Skeletal muscle tissue (tissue), 4 donors: ENCODE results near the gene VAPB. TPM values are rescaled to one million over a fixed set of nuclear protein-coding genes. Genes with fewer than 3 reads are reported as not detected.
"Not testable (repeated sequence)": the region's sequence is repeated elsewhere in the genome, so short reads cannot be mapped to it uniquely, and the experiment has no call there.

Source experiments
- H3K27ac ChIP-seq: one replicate; pipeline ENCODE4 v1.7.0; 2013; ENCODE audit warnings: mild to moderate bottlenecking, low read depth, low read length, inconsistent platforms
- H3K27me3 ChIP-seq, 3 donors: one replicate each; pipeline ENCODE4 v1.7.0; 2013; ENCODE audit warnings: low read length in 3 of 3; ENCODE audit not compliant: control insufficient read depth in 3 of 3, insufficient read depth in 3 of 3
- H3K36me3 ChIP-seq, 3 donors: one replicate each; pipeline ENCODE4 v1.7.0; 2013; ENCODE audit warnings: low read length in 3 of 3; ENCODE audit not compliant: control insufficient read depth in 3 of 3, insufficient read depth in 3 of 3
- H3K4me1 ChIP-seq, 3 donors: one replicate each; pipeline ENCODE4 v1.7.0; 2013; ENCODE audit warnings: low read length in 3 of 3, mild to moderate bottlenecking in 3 of 3; ENCODE audit not compliant: control insufficient read depth in 3 of 3, insufficient read depth in 3 of 3
- H3K4me3 ChIP-seq, 3 donors: one replicate each; pipeline ENCODE4 v1.7.0; 2013; ENCODE audit warnings: low read length in 3 of 3
- H3K9ac ChIP-seq, 3 donors: one replicate each; pipeline ENCODE4 v1.7.0; 2013; ENCODE audit warnings: low read length in 3 of 3, mild to moderate bottlenecking in 3 of 3, moderate library complexity in 2 of 3, low read depth in 1 of 3
- H3K9me3 ChIP-seq, 3 donors: one replicate each; pipeline ENCODE4 v1.7.0; 2013; ENCODE audit warnings: low read length in 3 of 3; ENCODE audit not compliant: control insufficient read depth in 3 of 3
- total RNA-seq: library from RNA; depleted of rRNA; stranded (reverse); fragments of >200 nt; gene quantifications from one replicate; pipeline ENCODE4 v1.2.3, GENCODE V29; 2014
- donor health status: Osteomylitis.

VAPB gene
- total RNA-seq, 1 donor from 2014 or later, result 19.8 TPM

- Histone ChIP-seq H3K27ac (no peak overlapping the region), H3K36me3 (peaks cover 3 to 16% (median 9%) of the 10 kb centered on the region in 3 donors)
Measured at GRCh38 chr20:58416057-58416456, 27.0 kb downstream of the VAPB start.

DNA sequence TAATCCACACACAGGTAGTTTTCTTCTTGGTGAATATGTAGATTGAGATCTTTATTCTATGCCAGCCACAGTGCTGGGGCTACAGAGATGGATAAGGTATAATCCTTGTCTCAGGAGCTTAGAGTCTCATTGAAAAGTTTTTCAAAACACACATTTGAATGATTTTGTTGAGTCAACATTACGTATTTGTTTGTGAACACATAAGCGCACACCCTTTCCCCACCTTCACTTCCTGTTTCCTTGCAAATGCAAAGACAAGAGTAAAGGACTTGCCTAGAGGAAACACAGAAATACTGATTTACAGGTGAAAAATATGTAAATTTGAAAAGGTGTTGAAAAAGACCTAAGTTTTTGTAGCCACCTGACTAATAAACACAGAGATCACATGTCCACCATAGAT is 27.8 kb downstream of the VAPB start:
- Histone ChIP-seq H3K27ac (no peak overlapping the region), H3K36me3 (peaks cover 3 to 17% (median 9%) of the 10 kb centered on the region in 3 donors), H3K9ac (no peak overlapping the region), H3K27me3 (no peaks in the 10 kb centered on the region), H3K9me3 (no peaks in the 10 kb centered on the region), H3K4me3 (no peak overlapping the region), H3K4me1 (peaks cover 0 to 2% (median 0%) of the 10 kb centered on the region in 3 donors)

More at GRCh38 chr20:58416057-58416456, 27.0 kb downstream of the VAPB start:
- no peak overlapping the region for H3K4me3 ChIP-seq
- H3K9ac ChIP-seq, result no peak overlapping the region
- peaks cover 0 to 2% (median 0%) of the 10 kb centered on the region in 3 donors for H3K4me1 ChIP-seq
- H3K9me3 ChIP-seq, result no peaks in the 10 kb centered on the region
- H3K27me3 ChIP-seq, result no peaks in the 10 kb centered on the region

GRCh38 chr20:58417438-58417837 is 28.4 kb downstream of the VAPB start:
- Histone ChIP-seq H3K36me3 (peaks cover 3 to 17% (median 9%) of the 10 kb centered on the region in 3 donors), H3K4me3 (no peak overlapping the region), H3K9ac (no peak overlapping the region), H3K9me3 (no peaks in the 10 kb centered on the region), H3K4me1 (peaks cover 0 to 2% (median 0%) of the 10 kb centered on the region in 3 donors), H3K27me3 (no peaks in the 10 kb centered on the region), H3K27ac (no peak overlapping the region)

DNA sequence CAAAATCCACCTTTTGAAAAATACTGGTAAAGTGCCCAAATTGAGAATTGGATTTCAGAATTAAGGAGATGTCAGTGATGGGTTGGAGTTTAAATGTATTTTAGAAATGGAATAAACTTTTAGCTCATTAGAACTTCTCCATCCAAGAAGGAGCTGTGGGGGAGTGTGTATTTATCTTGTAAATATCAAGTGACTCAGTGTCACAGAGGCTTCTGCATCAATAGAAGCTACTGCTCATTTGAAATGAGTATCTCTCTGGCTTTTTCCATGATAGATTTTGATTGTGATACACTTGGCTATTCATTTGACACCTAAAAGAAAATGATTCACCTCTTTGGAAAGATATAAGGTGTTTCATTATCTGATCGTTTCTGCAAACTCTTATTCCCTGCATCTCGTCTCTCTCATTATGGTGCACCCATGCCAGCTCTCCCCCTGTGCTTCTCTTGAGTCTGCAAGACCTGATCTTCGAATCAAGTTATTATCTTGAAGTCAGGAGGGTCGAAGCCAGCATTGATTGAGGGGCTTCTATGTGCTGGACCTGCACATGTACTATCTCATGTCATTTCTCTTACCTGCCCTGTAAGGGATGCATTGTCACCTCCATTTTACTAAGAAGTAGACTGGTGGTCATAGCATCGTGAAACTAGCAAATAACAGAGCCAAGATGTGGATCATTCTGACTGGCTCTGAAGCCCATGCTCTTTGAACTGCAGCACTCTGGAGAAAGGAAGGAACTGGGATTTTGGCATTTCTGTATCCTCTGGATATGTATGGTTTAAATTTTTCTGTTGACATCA is 30.1 kb downstream of the VAPB start:
- peaks cover 0 to 2% (median 0%) of the 10 kb centered on the region in 3 donors for H3K4me1 ChIP-seq
- H3K36me3 ChIP-seq, result peaks cover 3 to 17% (median 9%) of the 10 kb centered on the region in 3 donors

GRCh38 chr20:58420798-58421496 is 31.9 kb downstream of the VAPB start:
- Histone ChIP-seq H3K4me1 (peaks cover 0 to 7% (median 0%) of the 10 kb centered on the region in 3 donors), H3K4me3 (no peak overlapping the region), H3K9me3 (no peaks in the 10 kb centered on the region), H3K27me3 (no peaks in the 10 kb centered on the region), H3K27ac (no peak overlapping the region), H3K36me3 (peaks cover 3 to 17% (median 9%) of the 10 kb centered on the region in 3 donors), H3K9ac (no peak overlapping the region)

More for the DNA sequence above, 30.1 kb downstream of the VAPB start:
- no peak overlapping the region for H3K4me3 ChIP-seq
- H3K27me3 ChIP-seq, result no peaks in the 10 kb centered on the region
- no peak overlapping the region for H3K9ac ChIP-seq
- no peaks in the 10 kb centered on the region for H3K9me3 ChIP-seq
- H3K27ac ChIP-seq, result no peak overlapping the region

DNA sequence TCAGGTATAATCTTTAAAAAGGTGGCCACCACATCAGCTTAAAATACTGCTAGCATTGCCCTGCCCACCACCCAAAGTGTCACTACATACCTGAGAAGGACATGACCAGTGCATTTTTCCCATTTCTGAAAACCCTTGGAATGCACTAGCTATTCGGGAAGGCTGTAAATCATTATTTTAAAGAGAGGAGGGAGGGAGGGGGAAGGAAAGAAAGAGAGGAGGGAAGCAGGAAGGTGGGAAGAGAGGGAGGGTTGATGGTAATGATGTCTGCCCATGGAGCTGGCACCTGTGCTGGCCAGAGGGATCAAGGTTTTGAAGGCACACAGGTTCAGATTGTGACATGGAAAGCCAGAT is 32.4 kb downstream of the VAPB start:
- H3K27me3 ChIP-seq, result no peaks in the 10 kb centered on the region
- no peak overlapping the region for H3K27ac ChIP-seq
- no peaks in the 10 kb centered on the region for H3K9me3 ChIP-seq
- no peak overlapping the region for H3K9ac ChIP-seq
- no peak overlapping the region for H3K4me3 ChIP-seq
- peaks cover 0 to 7% (median 0%) of the 10 kb centered on the region in 3 donors for H3K4me1 ChIP-seq
- H3K36me3 ChIP-seq, result peaks cover 3 to 17% (median 9%) of the 10 kb centered on the region in 3 donors

- Histone ChIP-seq H3K9ac (no peak overlapping the region), H3K4me1 (peaks cover 0 to 4% (median 0%) of the 10 kb centered on the region in 3 donors), H3K4me3 (no peak overlapping the region), H3K9me3 (no peaks in the 10 kb centered on the region), H3K36me3 (peaks cover 5 to 10% (median 7%) of the 10 kb centered on the region in 3 donors), H3K27me3 (no peaks in the 10 kb centered on the region), H3K27ac (no peak overlapping the region)
Measured at GRCh38 chr20:58424218-58424969, 35.4 kb downstream of the VAPB start.

- H3K27ac ChIP-seq, H3K27me3 ChIP-seq, H3K9ac ChIP-seq, H3K4me3 ChIP-seq, H3K36me3 ChIP-seq, H3K9me3 ChIP-seq: not testable (repeated sequence)
- peaks cover 9 to 15% (median 12%) of the 10 kb centered on the region in 3 donors for H3K4me1 ChIP-seq
Measured at GRCh38 chr20:58427571-58427970, 38.5 kb downstream of the VAPB start.

GRCh38 chr20:58428364-58428763 is 39.3 kb downstream of the VAPB start:
- H3K4me3 ChIP-seq, result no peak overlapping the region
- H3K9ac ChIP-seq, result no peak overlapping the region
- no peak overlapping the region for H3K27ac ChIP-seq
- peaks cover 0 to 4% (median 0%) of the 10 kb centered on the region in 3 donors for H3K36me3 ChIP-seq
- no peaks in the 10 kb centered on the region for H3K9me3 ChIP-seq
- H3K27me3 ChIP-seq, result no peaks in the 10 kb centered on the region
- peaks cover 12 to 23% (median 19%) of the 10 kb centered on the region in 3 donors for H3K4me1 ChIP-seq
